LNCAP (cell line): ENCODE results near the gene QKI.

Experiments used
- TF ChIP-seq, protein P1 (sequence below): fragments of 450-650 bp; IDR thresholded peaks from 2 replicates; pipeline ENCODE4 v1.5.1; 2017; ENCODE audit warnings: mild to moderate bottlenecking

The QKI gene

GRCh38 chr6:163414117-163414945 is at the start of gene QKI:
Gene QKI (plus strand): TSS chr6:163414718. CDS start chr6:163415194, 476 bp downstream.
- TF ChIP-seq, protein P1, sequence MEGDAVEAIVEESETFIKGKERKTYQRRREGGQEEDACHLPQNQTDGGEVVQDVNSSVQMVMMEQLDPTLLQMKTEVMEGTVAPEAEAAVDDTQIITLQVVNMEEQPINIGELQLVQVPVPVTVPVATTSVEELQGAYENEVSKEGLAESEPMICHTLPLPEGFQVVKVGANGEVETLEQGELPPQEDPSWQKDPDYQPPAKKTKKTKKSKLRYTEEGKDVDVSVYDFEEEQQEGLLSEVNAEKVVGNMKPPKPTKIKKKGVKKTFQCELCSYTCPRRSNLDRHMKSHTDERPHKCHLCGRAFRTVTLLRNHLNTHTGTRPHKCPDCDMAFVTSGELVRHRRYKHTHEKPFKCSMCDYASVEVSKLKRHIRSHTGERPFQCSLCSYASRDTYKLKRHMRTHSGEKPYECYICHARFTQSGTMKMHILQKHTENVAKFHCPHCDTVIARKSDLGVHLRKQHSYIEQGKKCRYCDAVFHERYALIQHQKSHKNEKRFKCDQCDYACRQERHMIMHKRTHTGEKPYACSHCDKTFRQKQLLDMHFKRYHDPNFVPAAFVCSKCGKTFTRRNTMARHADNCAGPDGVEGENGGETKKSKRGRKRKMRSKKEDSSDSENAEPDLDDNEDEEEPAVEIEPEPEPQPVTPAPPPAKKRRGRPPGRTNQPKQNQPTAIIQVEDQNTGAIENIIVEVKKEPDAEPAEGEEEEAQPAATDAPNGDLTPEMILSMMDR: no peak

GRCh38 chr6:163366288-163366687 is 48.2 kb upstream of the QKI start:
- TF ChIP-seq, protein P1: no peak

- TF ChIP-seq, protein P1: no peak
Observed at GRCh38 chr6:163367497-163368183, 46.9 kb upstream of the QKI start.

GRCh38 chr6:163369141-163369540 is 45.4 kb upstream of the QKI start:
- TF ChIP-seq, protein P1: no peak

- TF ChIP-seq, protein P1: no peak
Observed at GRCh38 chr6:163369628-163370365, 44.7 kb upstream of the QKI start.

DNA sequence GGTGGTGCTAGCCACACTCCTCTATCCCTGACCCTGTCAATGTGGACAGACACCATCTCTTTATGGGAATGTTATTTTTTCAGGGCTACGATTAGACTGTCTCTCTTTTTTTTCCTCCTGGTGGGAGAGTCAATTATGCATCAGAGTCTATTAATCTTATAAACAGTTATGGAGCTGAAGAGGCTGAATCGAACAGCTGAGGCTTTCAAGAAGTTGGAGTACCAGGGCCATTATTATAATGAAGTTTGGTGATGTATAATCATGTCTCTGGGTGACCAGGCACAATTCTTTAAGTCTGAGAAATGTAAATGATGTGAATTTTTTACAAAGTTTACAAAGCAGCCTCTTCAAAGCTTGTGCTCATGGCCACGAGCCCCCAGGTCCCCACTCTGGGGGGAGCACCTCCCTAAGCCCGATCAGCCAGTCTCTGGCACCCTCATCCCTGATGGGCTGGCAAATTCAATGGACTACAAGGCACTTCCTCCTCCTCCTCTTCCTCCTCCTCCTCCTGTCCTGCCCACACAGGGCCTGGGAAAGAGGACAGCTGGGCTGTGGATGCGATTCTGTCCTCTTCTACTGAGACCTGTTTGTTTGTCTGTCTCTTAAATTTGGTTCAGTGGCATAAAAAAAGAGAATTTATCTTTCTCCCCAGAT is 43.9 kb upstream of the QKI start:
- TF ChIP-seq, protein P1: no peak

DNA sequence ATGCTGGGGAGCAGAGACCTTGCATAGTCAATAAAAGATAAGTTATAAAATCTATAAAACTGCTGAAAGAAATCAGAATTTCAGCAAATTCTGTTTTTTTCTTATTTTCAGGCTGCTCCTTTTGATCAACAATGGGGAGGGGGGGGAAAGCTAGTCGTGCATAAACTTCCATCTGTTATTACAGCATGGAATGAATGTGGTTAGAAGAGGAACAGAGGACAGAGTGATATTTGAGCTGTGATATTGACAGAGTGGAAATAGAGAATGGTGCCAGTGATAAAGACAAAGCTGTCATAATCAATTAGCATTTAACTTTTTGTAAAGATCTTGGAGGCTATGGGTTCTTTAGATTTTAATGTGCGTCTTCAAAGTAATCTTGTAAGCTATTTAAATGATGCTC is 43.4 kb upstream of the QKI start:
- TF ChIP-seq, protein P1: no peak
